Epithelial cell of esophagus (primary cell): ENCODE results near the gene ENHO.
"Not testable (repeated sequence)": the region's sequence is repeated elsewhere in the genome, so short reads cannot be mapped to it uniquely, and the experiment has no call there.

Experiments
- DNase-seq: peaks from one replicate; pipeline ENCODE4 v3.0.0; 2010; ENCODE audit warnings: low read depth
- H3K4me3 ChIP-seq: 2 replicates; pipeline ENCODE4 v1.5.1; 2011; ENCODE audit warnings: mild to moderate bottlenecking, low read length, control low read depth
- TF ChIP-seq, protein P1 (sequence below): IDR thresholded peaks from 2 replicates; pipeline ENCODE4 v1.5.1; 2011; ENCODE audit warnings: low read depth, mild to moderate bottlenecking, low read length, control low read depth, inconsistent platforms; ENCODE audit not compliant: insufficient read depth; ENCODE audit errors: missing control alignments

ENHO gene

DNA sequence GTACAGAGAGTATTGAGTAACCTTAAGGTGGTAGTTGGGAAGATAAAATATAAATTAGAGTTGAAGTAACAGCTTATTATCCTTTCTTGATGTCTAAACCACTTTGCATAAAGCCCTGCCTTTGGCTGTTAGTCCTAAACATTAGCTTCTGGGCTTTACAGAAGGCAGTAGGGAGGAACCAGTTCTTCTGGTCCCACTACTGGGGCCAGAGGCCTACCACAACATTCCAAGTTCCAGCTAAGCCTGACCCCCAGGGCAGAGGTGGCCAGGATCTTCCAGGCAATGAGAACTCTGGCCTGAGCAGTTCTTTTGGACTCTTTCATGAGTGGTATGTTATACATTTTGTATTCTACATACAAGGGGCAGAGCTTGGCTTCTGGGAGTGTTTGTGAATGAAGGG is 38.1 kb downstream of the ENHO start:
- TF ChIP-seq, protein P1, sequence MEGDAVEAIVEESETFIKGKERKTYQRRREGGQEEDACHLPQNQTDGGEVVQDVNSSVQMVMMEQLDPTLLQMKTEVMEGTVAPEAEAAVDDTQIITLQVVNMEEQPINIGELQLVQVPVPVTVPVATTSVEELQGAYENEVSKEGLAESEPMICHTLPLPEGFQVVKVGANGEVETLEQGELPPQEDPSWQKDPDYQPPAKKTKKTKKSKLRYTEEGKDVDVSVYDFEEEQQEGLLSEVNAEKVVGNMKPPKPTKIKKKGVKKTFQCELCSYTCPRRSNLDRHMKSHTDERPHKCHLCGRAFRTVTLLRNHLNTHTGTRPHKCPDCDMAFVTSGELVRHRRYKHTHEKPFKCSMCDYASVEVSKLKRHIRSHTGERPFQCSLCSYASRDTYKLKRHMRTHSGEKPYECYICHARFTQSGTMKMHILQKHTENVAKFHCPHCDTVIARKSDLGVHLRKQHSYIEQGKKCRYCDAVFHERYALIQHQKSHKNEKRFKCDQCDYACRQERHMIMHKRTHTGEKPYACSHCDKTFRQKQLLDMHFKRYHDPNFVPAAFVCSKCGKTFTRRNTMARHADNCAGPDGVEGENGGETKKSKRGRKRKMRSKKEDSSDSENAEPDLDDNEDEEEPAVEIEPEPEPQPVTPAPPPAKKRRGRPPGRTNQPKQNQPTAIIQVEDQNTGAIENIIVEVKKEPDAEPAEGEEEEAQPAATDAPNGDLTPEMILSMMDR = no peak
- peak; percentile 50 for DNase-seq

DNA sequence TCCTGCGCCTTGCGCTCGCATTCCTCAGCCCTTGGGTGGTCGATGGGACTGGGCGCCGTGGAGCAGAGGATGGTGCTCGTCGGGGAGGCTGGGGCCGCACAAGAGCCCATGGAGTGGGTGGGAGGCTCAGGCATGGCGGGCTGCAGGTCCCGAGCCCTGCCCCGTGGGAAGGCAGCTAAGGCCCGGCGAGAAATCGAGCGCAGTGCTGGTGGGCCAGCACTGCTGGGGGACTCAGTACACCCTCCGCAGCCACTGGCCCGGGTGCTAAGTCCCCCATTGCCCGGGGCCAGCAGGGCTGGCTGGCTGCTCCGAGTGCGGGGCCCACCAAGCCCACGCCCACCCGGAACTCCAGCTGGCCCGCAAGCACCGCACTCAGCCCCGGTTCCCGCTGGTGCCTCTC is 40.0 kb downstream of the ENHO start:
- not testable (repeated sequence) for DNase-seq, H3K4me3 ChIP-seq

More for the DNA sequence above, 38.1 kb downstream of the ENHO start:
- no peak overlapping the region for H3K4me3 ChIP-seq

- H3K4me3 ChIP-seq, DNase-seq: not testable (repeated sequence)
Measured at GRCh38 chr9:34481620-34482019, 41.2 kb downstream of the ENHO start.

DNA sequence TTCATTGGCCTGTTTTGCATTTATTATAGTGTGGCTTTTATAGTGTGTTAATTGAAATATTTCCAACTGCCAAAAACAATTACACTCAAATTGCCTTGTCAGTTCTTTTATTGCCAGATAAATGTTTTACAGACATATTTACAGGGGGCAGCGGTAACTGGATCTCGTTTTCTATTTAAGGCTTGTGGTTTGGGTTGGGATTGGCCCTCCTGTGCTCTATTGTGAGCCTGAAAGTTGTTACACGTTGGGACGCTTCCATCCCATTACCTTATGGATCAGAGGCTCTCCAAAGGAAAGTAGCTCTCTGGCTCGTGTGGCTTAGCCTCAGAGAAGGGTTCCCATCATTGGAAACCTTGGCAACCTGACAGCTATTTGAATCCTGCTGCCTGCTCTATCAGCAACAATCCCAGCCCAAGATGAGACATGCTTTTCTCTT is 43.3 kb downstream of the ENHO start:
- H3K4me3 ChIP-seq = no peak overlapping the region
- TF ChIP-seq, protein P1 = no peak
- no peak for DNase-seq

DNA sequence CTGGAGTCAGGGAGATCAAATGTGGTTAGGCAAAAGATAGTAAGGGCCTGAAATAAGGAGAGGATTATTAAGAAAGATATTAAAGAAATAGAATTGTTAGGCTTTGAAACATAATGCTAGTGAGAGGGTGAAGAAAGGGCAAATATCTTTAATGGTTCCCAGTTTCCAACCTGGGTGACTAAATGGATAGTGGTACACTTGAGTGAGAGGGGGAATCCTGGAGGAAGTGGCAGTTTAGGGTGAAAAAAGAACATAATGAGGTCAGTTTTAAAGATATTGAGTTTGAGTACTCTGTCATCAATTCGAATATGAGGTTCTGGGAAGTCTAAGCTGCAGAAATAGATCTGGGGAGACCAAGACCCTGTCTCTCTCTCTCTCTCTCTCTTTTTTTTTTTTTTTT is 45.2 kb downstream of the ENHO start:
- no peak for DNase-seq
- TF ChIP-seq, protein P1 = no peak
- H3K4me3 ChIP-seq = no peak overlapping the region

DNA sequence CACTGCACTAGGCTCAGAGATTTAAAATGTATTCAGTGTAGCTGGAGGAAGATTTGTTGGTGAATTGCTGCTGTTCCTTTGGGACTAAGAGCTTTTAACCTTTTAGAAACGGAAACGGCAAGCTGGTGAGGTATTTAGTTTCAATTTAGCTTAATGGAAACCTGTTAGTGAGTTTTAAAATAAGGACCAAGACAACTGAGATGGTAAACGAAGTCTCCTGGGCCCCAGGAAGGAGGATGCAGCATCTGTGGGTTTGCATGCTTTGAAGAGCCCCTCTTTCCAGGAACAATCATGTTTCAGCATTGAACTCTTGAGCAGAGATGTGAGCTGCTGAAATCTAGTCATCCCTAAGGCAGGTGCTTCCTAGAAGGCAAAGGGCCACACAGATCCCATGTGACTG is 47.7 kb downstream of the ENHO start:
- DNase-seq = no peak
- H3K4me3 ChIP-seq = no peak overlapping the region
- TF ChIP-seq, protein P1 = no peak
